HG03342 (cell line): ENCODE results near the gene SETDB1.

Experiments used
- ATAC-seq: cut with Tn5 transposase; IDR thresholded peaks from one replicate; pipeline ENCODE4 v1.9.1; 2021; ENCODE audit warnings: mild to moderate bottlenecking, moderate library complexity; ENCODE audit not compliant: unreplicated experiment

SETDB1 gene

GRCh38 chr1:150974580-150975478 lies 48.7 kb downstream of the SETDB1 start, which contains the start of gene CERS2:
CERS2 (minus strand) TSS chr1:150974835; CDS start chr1:150969090, 5,745 bp downstream.
- peak; percentile 45 for ATAC-seq

GRCh38 chr1:150976401-150976821 lies 50.2 kb downstream of the SETDB1 start:
- ATAC-seq = no peak

DNA sequence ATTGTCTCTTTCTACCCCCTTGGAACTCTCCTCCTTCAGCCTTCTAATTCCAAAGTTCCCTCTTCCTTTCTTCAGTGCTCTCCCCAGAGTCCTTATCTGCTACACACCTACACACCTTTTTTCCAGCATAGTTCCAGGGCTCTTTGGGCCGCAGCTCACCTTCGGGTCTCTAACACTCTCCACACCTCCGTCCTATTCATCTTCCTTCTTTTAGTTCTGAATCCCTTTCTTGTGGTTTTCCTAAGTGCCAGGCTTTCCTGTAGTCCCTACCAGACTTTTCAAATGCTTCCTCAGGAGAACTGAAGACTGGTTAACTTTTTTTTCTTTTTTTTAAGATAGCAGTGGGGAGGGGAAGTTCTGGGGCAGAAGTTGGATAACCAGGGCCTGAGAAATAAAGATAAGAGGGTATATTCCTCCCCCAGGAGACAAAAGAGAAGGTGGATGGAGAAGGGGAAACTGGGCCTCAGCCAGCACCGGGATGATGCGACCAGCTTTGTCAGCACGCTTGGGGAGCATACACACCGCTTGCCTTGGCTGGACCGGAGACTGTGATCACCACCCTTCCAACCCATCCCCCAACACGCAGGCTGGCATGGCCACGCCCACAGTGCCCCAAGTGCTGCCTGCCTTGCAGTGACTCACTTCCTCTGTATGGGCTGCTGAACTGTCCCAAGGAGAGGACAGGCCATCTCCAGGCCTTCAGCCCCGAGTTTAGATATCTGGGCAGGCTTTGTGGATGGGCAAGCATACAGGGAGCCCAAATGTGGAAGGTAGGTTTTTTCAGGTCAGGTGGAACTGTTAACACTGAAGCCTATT lies 50.9 kb downstream of the SETDB1 start:
- ATAC-seq = no peak

GRCh38 chr1:150979092-150980056 lies 53.2 kb downstream of the SETDB1 start:
- ATAC-seq = peak; percentile 57

- ATAC-seq = no peak
Observed at GRCh38 chr1:150981177-150981804, 55.1 kb downstream of the SETDB1 start.

DNA sequence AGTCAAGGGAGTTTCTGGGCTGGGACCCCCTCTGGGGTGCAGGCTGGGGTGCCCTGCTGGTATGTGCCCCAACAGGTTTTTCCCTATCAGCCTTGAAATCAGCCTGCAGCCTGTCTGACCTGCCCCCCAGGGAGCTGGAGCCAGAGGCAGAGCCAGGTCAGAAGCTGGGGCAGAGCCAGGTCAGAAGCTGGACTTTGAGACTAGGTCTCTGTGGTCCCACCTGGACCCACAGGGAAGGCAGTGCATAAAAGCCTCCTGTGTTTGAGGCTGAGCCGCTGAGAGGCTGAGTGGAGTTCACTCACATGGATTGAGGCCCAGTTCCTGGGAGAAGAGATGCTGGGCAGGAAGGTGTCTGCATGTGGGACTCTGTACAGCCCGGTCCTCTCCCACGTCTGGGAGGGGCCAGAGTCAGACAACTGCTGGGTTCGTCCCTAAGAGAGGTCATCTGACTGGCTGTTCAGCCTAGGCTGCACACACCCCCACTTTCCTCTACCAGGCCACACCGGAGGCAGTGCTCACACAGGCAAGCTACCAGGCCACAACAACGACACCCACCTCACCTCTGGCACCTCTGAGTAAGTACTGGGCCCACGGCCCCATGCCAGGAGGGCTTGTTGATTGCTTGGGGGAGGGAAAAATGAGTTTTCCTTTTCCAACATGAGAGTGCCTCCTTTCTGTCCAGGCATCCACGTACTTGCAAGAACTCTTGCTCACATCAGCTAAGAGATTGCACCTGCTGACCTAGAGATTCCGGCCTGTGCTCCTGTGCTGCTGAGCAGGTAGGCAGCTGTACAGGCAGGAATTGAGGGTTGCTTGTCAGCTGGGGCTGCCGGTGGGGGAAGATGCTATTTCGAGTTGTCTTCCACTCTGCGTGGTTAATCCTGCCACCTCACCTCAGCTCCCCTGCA lies 55.9 kb downstream of the SETDB1 start, which contains the start of gene ANXA9:
Gene ANXA9 (plus strand): TSS at position 488 of the 908 bp plus-strand sequence. CDS start 814 bp downstream, outside the sequence.
- ATAC-seq = no peak

DNA sequence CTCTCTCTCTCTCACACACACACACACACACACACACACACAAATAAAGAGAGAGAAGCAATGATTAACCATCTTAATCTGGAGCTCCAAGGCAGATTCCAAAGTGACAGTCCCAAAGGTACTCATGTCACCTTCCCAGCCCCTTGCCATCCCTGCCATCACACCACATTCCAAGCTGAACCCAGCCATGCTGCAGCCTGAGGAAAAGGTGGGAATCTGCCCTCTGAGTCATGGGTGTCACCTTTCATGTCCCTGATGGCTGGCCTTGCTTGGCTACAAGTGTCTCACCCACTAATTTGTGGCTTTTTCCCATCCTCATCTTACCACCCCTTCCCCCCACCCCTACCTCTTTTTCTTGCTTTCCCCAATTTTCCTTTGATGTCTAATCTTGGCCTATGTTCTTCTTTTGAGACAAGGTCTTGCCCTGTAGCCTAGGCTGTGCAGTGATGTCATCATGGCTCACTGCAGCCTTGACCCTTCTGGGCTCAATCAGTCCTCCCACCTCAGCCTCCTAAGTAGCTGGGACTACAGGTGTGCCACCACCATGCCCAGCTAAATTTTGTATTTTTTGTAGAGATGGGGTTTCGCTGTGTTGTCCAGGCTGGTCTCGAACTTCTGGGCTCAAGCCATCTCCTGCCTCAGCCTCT lies 59.1 kb downstream of the SETDB1 start:
- ATAC-seq = no peak

- ATAC-seq = no peak
Observed at GRCh38 chr1:150987924-150988323, 61.8 kb downstream of the SETDB1 start.

DNA sequence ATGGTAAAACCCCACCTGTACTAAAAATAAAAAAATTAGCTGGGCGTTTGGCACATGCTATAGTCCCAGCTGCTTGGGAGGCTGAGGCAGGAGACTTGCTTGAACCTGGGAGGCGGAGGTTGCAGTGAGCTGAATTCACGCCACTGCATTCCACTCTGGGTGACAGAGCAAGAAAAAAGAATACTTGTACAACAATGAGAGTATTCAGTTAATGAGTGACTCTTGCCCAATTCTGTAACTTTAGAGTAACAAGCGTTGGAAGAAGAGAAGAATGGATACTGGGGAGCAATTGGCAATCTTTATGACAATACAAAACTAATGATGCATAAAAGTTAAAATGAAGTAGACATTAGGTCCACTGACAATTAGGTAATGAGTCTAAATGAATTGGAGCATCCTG lies 66.5 kb downstream of the SETDB1 start:
- no peak for ATAC-seq

GRCh38 chr1:150994248-150994647 lies 68.1 kb downstream of the SETDB1 start:
- ATAC-seq = no peak

- no peak for ATAC-seq
Observed at GRCh38 chr1:150995460-150995859, 69.3 kb downstream of the SETDB1 start.

DNA sequence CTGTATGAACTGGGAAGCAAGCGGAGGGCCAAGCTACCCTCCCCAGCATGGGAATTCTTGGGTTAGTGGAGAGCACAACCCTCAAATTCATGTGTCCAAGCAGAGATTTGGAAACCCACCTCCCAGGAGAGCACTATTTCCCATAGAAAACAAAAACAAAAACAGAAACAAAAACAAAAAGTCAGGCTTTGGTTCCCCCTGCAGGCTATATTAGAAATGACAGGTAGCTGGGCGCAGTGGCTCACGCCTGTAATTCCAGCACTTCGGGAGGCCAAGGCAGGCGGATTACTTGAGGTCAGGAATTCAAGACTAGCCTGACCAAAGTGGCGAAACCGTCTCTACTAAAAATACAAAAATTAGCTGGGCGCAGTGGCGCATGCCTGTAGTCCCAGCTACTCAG lies 69.7 kb downstream of the SETDB1 start:
- no peak for ATAC-seq

- ATAC-seq = no peak
Observed at GRCh38 chr1:150997126-150997872, 71.1 kb downstream of the SETDB1 start.

- ATAC-seq = no peak
Observed at GRCh38 chr1:150997949-150998348, 71.8 kb downstream of the SETDB1 start.

DNA sequence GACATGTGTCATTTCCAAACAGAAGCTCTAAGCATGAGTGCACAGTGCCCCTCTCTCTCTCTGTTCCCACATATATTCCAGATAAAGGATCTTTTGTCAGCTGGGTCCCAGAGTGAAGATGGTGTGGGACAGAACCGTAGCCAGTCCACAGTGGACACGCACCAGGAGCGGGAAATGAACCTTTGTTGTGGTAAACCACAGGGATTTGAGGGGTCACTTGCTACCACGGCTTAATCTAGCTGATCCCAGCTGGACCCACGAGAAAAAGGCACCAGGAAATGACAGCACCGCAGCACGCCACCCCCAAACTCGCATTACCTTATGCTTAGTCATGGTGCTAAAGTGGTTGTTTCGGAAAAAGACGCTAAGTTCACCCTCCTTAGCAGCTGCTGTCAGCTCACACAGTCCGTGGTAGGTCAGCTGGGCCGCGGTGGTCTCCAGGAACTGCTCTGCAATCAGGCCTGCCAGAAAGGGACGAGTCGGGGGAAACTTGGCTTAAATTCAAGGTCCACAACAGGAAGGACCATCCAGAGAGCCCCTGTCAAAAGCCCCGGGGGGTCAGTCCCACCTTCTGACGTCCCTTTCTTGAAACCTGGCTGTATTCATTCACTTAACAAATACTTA lies 73.0 kb downstream of the SETDB1 start:
- ATAC-seq = no peak

DNA sequence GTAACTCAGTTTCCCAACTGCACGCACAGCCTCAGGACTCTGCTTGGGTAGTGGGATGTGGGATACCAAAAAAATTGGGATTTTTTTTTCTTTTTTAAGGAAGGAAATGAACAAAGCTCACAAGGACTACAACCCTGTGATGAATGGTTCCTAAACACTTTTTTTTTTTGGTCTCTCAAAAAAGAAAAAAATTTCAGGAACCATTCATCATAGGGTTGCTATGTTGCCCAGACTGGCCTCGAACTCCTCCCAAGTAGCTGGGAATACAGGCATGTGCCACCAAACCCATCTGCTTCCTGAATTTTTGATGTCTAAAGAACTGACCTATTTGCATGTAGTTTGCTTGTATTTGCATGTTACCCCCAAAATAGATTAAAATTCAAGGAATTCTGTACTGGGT lies 73.8 kb downstream of the SETDB1 start:
- ATAC-seq = no peak

- ATAC-seq = no peak
Observed at GRCh38 chr1:151000408-151000807, 74.2 kb downstream of the SETDB1 start.
